Right lobe of liver (tissue), 4 donors: ENCODE data around the gene RIMKLB.

Experiments
- POLR2A ChIP-seq: fragments of 450-650 bp; IDR thresholded peaks from one replicate; pipeline ENCODE4 v1.6.1; 2017; ENCODE audit warnings: antibody characterized with exemption, mild to moderate bottlenecking
- TF ChIP-seq, protein P1 (sequence below), 4 donors: fragments of 200-600 bp in 3 of 4; fragments of 450-650 bp in 1 of 4; IDR thresholded peaks; one replicate each; pipeline versions ENCODE4 v1.5.1 to v1.8.0; 2016 to 2022; ENCODE audit warnings: antibody characterized with exemption in 4 of 4, mild to moderate bottlenecking in 2 of 4
- donor health status: DM: no; HTN: no; CAD: no.
- donor health status: DM: no; HTN: no; CAD: no.
- donor health status: DM: no; HTN: yes; CAD: no.

DNA sequence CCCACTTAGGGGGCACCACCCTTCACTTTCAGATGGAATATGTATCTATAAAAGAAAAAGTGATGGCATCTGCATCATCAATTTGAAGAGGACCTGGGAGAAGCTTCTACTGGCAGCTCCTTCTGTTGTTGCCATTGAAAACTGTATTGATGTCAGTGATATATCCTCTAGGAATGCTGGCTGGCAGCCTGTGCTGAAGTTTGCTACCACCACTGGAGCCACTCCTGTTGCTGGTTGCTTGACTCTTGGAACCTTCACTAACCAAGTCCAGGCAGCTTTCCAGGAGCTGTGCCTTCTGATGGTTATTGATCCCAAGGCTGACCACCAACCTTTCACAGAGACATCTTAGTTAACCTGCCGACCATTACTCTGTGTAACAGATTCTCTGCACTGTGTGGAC, 44.7 kb downstream of the RIMKLB start:
- TF ChIP-seq, protein P1, sequence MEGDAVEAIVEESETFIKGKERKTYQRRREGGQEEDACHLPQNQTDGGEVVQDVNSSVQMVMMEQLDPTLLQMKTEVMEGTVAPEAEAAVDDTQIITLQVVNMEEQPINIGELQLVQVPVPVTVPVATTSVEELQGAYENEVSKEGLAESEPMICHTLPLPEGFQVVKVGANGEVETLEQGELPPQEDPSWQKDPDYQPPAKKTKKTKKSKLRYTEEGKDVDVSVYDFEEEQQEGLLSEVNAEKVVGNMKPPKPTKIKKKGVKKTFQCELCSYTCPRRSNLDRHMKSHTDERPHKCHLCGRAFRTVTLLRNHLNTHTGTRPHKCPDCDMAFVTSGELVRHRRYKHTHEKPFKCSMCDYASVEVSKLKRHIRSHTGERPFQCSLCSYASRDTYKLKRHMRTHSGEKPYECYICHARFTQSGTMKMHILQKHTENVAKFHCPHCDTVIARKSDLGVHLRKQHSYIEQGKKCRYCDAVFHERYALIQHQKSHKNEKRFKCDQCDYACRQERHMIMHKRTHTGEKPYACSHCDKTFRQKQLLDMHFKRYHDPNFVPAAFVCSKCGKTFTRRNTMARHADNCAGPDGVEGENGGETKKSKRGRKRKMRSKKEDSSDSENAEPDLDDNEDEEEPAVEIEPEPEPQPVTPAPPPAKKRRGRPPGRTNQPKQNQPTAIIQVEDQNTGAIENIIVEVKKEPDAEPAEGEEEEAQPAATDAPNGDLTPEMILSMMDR (IDR thresholded peaks at IDR 0.05): no peak
- TF ChIP-seq POLR2A: no peak
